NCI-H1417 treated with DMSO at 0.1 percent for 48 hours (cell line): ENCODE results near the gene HMCES.
A peak's percentile ranks its signal among the peaks of the same experiment; 100 is the strongest.

Experiments used
- DNase-seq: peaks from one replicate; lab custom pipeline; 2025; lab: John Stamatoyannopoulos, UW

HMCES gene

GRCh38 chr3:129304146-129304961, 25.7 kb downstream of the HMCES start:
- no peak for DNase-seq

GRCh38 chr3:129304962-129305222, 26.2 kb downstream of the HMCES start:
- no peak for DNase-seq

GRCh38 chr3:129305592-129306091, 27.0 kb downstream of the HMCES start:
- peak; percentile 36 for DNase-seq

GRCh38 chr3:129308636-129309035, 30.0 kb downstream of the HMCES start:
- no peak for DNase-seq

GRCh38 chr3:129310111-129311011, 31.7 kb downstream of the HMCES start:
- no peak for DNase-seq

- no peak for DNase-seq
Measured at GRCh38 chr3:129311054-129311902, 32.6 kb downstream of the HMCES start.

GRCh38 chr3:129312021-129312639, 33.5 kb downstream of the HMCES start:
- DNase-seq, result no peak

GRCh38 chr3:129312671-129313414, 34.2 kb downstream of the HMCES start:
- no peak for DNase-seq

GRCh38 chr3:129313415-129313664, 34.7 kb downstream of the HMCES start:
- no peak for DNase-seq

GRCh38 chr3:129313665-129314385, 35.2 kb downstream of the HMCES start:
- no peak for DNase-seq

GRCh38 chr3:129314386-129315222, 35.9 kb downstream of the HMCES start:
- DNase-seq, result peak; percentile 99

GRCh38 chr3:129315223-129315997, 36.7 kb downstream of the HMCES start:
- no peak for DNase-seq

- DNase-seq, result no peak
Measured at GRCh38 chr3:129315998-129316247, 37.3 kb downstream of the HMCES start.

- peak; percentile 51 for DNase-seq
Measured at GRCh38 chr3:129316248-129317013, 37.8 kb downstream of the HMCES start.

- no peak for DNase-seq
Measured at GRCh38 chr3:129317014-129317771, 38.5 kb downstream of the HMCES start.

- DNase-seq, result no peak
Measured at GRCh38 chr3:129317848-129318247, 39.2 kb downstream of the HMCES start.

- no peak for DNase-seq
Measured at GRCh38 chr3:129318921-129319320, 40.3 kb downstream of the HMCES start.

- no peak for DNase-seq
Measured at GRCh38 chr3:129320261-129320660, 41.6 kb downstream of the HMCES start.
